Measurements from ENCODE around the gene CREB3. TPM values are rescaled to one million over a fixed set of nuclear protein-coding genes. Genes with fewer than 3 reads are reported as not detected.

The CREB3 gene
- total RNA-seq, 1 donor, result 56.1 TPM

- H3K4me3 ChIP-seq (ENCODE audit: low read depth, low read length), result no peak overlapping the region
- no peak for DNase-seq (ENCODE audit: low read depth)
- no peak for TF ChIP-seq CTCF (IDR thresholded peaks at IDR 0.05; ENCODE audit: insufficient read depth, low read length)
These were observed 37.3 kb downstream of the CREB3 start for GRCh38 chr9:35769763-35770162.

- no peak for DNase-seq (ENCODE audit: low read depth)
- no peak for TF ChIP-seq CTCF (IDR thresholded peaks at IDR 0.05; ENCODE audit: insufficient read depth, low read length)
- H3K4me3 ChIP-seq (ENCODE audit: low read depth, low read length), result no peak overlapping the region
These were observed 38.6 kb downstream of the CREB3 start for GRCh38 chr9:35771075-35771433.

- DNase-seq (ENCODE audit: low read depth), result peak; percentile 48
These were observed 39.1 kb downstream of the CREB3 start for GRCh38 chr9:35771534-35771933.

GRCh38 chr9:35771943-35772342, 39.5 kb downstream of the CREB3 start:
- H3K4me3 ChIP-seq (ENCODE audit: low read depth, low read length), result no peak overlapping the region
- no peak for DNase-seq (ENCODE audit: low read depth)
- TF ChIP-seq CTCF (IDR thresholded peaks at IDR 0.05; ENCODE audit: insufficient read depth, low read length), result no peak

More at GRCh38 chr9:35771534-35771933, 39.1 kb downstream of the CREB3 start:
- H3K4me3 ChIP-seq (ENCODE audit: low read depth, low read length), result no peak overlapping the region
- TF ChIP-seq CTCF (IDR thresholded peaks at IDR 0.05; ENCODE audit: insufficient read depth, low read length), result no peak

- no peak overlapping the region for H3K4me3 ChIP-seq (ENCODE audit: low read depth, low read length)
- DNase-seq (ENCODE audit: low read depth), result no peak
- no peak for TF ChIP-seq CTCF (IDR thresholded peaks at IDR 0.05; ENCODE audit: insufficient read depth, low read length)
These were observed 42.6 kb downstream of the CREB3 start for GRCh38 chr9:35774907-35775635.

- no peak for DNase-seq (ENCODE audit: low read depth)
- no peak for TF ChIP-seq CTCF (IDR thresholded peaks at IDR 0.05; ENCODE audit: insufficient read depth, low read length)
- H3K4me3 ChIP-seq (ENCODE audit: low read depth, low read length), result no peak overlapping the region
These were observed 43.6 kb downstream of the CREB3 start for GRCh38 chr9:35776018-35776417.

- no peak for DNase-seq (ENCODE audit: low read depth)
- H3K4me3 ChIP-seq (ENCODE audit: low read depth, low read length), result no peak overlapping the region
- TF ChIP-seq CTCF (IDR thresholded peaks at IDR 0.05; ENCODE audit: insufficient read depth, low read length), result no peak
These were observed 46.0 kb downstream of the CREB3 start for GRCh38 chr9:35778496-35778895.
